ENCODE measurements around the gene THUMPD2.
"Not testable (repeated sequence)": the region's sequence is repeated elsewhere in the genome, so short reads cannot be mapped to it uniquely, and the experiment has no call there.

THUMPD2 gene

DNA sequence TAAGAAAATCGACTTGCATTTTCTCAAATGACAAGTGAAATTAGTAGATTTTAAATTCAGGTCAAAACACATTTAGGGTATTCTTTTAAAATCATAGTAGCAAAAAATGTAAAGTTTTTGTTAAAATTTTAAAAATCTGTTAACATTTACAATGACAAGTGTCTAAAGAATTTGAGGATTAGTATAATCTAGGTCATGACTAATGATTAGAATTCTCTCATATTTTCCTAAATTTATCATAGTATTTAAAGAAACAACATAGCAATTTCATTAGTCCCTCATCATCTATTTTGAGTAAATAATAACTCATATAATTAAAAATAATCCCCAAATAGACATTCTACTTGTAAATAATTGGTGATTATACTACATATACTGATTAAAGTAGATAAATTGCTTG is 23.6 kb downstream of the THUMPD2 start:
- no peak for DNase-seq

DNA sequence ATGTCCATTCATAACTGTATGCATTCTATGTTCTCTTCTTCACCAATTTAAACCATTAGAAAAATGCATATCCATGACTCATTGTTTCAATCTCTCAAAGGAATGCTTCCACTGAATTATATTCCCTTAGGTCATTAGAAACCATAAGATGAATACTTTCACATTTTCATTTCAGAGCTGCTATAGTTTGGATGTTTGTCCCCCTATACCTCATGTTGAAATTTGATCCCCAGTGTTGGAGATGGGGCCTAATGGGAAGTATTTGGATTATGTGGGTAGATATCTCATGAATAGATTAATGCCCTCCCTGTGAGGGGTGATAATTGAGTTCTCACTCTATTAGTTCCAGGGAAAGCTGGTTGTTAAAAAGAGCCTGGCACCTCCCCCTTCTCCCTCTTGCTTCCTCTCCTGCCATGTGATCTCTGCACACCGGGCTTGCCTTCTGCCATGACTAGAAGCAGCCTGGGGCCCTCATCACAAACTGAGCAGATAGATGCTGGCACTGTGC is 35.7 kb downstream of the THUMPD2 start:
- no peak for DNase-seq

DNA sequence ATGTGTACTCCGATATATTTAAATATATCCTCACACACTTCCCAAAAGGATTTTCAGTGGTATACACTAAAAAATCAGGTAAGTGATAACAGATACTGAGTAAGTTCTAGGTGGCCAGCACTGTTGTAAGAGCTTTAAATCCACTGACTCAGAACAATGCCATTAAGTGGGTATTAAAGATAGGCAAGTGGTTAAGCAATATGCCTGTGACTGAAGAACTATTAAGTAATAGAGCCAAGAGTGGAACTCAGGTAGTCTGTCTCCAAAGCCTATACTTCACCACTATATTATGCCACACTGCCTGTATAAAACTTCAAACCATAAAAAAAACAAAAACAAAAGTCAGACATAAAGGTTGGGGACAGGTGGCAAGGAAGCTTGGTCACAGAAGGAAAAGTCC is 37.2 kb downstream of the THUMPD2 start:
- no peak for DNase-seq

DNA sequence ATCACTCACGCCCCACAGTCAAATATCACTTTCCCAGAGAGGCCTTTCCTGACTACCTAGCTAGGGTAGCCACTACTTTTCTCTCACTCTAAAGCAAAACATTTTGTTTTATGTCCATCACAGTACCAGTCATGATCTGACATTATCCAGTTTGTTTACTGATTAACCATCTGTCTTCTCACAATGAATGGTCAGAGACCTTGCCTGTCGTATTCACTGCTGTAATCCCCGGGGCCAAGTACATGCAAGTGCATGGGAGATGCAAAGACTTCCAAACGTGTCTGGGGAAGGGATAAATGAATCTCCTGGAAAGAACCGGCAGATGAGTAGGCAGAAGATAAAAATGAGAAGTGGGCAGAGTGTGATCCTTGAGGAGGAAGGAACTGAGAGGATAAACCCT is 39.7 kb downstream of the THUMPD2 start:
- no peak for DNase-seq

DNA sequence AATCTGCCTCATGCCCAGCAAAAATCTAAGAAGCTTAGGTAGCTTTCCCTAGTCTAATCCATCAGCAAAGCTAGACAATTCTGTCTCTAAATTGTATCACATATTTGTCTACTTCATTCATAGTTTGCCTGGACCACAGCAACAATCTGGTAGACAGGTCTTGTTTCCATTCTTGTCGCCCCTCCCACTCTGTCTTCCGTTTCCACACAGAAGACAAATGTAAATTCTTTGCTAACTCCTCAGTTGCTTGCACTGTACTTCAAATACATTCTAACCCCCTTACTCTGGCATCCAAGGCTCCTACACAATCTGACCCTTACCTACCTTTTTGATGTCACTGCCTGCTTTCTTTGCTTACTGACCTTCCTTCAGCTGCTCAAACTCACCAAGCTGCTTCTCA is 40.1 kb downstream of the THUMPD2 start:
- DNase-seq: no peak

DNA sequence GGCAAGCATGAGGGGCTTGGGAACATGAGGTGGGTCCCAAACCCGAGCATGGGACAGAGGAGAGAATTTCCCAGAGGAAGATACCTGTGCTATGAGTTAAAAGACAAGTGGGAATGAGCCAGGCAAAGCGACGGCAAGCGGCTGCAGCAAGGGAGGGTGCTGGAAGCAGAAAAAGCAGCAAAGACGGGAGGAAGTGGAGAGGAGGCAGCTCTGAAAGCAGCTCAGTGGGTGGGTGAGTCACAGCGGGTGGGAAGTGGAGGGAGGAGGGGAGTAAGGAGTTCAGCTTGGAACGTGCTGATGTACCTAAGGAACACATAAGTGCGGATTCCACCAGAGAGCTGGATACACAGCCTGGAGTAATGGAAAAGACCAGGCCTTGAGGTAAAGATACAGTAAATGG is 41.4 kb downstream of the THUMPD2 start:
- peak; percentile 48 for DNase-seq

DNA sequence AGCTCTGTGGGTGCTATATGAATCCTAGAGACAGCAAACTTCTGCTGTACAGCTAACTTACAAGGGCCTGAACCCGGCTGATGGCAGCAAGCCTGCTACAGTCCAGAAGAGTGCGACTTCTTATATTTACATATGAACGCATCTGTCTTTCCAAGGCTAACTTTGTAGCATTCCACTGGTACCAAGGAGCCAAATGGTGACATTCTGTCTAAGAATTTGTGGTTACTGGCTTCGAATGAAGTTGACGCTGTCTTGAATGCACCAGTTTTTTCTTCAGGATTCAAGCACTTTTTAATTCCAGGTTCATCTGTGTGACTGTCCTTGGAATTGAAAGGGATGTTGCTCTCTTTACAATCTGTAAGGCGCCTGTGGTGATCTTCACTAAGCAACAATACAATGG is 42.4 kb downstream of the THUMPD2 start:
- no peak for DNase-seq

DNA sequence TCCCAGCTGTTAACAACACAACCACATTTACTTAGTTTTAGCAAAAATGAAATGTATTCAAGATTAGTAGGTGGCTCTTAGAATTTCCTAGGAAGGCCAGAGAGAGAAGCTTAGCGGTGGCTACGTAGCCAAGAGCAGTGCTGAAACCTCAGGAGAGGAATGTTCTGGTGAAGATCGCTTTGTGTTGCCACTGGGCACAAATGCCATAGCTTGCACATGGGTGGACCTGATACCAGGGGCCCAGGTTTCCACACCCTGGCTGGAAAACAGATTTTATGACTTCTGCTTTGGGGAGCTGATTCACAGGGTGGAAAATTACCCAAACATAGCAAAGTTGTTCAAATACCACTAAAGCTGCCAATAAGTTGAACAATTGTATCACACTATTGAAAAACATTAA is 43.4 kb downstream of the THUMPD2 start:
- DNase-seq: no peak

DNA sequence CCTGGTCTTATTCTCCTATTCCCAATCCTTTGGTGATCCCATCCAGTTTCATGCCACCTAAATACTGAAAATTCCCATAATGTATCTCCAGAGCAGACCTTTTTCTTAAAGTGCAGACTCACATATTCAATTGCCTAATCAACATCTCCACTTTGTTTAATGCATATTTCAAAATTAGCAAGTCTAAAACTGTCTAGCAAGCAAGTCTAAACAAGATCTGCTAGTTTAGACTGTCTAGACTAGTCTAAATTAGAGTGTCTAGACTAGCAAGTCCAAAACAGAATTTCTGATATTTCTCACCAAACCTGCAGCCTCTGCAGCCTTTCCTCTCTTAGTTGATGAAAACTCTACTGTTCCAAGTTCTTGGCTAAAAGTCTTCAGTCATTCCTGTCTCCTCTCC is 44.6 kb downstream of the THUMPD2 start:
- no peak for DNase-seq

DNA sequence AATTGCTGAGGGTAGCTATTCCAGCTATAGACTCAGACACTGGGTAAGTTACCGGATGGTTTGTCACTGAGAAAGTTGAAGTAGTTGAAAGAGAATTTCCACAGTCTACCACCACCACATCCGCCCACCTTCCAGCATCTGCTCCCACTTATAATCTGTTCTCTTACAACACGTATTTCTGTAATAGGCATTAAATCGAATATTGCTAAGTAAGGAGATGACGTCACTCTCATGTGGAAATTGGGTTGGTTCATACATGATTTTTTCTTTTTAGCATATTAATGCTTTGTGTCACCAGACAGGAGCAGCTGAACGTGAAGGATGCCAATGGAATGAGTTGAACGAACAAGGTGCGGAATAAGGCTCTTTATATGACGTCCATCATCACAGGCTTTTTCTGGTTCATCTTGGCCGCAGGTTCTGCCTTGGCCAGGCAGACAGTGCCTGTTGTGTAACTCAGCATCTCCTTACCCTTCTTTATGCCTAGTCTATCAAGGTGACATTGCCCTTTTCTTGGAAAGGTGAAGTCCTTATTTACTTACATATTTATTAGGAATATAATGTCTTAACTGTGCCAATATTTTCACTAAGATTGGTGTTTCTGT is 45.9 kb downstream of the THUMPD2 start:
- DNase-seq: no peak

DNA sequence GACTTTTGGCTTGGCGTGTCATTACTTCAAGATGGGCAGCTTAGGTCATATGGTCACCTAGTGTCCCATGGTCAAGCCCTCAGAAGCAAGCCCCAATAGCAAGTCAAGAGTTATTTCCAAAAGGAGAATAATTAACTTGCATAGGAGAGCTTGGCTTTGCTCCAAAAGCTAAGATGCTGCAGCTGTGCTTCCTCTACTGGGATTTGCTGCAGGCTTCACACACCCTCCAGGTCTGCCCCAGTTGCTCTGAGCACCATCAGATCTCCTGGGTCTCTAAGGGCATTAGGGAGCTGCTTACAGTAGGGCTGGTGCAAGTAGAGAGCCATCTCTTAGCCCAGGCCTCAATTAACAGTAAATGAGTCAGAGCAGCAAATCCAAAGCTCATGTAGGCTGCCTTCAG is 46.6 kb downstream of the THUMPD2 start:
- no peak for DNase-seq

DNA sequence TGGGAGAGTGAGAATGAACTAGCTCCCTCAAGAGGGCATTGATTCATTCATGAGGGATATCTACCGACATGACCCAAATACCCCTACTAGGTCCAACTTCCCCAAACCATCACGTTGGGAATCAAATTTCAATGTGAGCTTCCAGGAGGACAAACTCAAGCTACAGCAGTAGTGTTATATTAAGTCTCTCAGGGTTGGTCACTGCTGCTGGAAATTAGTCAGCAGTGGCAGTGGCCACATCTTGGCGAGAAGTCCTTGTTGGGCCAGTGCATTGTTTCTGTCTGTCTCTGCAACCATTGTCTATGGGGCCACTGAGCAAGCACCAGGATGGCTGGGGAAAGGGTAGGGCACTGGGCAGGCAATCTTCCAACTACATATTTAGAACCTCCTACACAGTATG is 47.5 kb downstream of the THUMPD2 start:
- DNase-seq: no peak

DNA sequence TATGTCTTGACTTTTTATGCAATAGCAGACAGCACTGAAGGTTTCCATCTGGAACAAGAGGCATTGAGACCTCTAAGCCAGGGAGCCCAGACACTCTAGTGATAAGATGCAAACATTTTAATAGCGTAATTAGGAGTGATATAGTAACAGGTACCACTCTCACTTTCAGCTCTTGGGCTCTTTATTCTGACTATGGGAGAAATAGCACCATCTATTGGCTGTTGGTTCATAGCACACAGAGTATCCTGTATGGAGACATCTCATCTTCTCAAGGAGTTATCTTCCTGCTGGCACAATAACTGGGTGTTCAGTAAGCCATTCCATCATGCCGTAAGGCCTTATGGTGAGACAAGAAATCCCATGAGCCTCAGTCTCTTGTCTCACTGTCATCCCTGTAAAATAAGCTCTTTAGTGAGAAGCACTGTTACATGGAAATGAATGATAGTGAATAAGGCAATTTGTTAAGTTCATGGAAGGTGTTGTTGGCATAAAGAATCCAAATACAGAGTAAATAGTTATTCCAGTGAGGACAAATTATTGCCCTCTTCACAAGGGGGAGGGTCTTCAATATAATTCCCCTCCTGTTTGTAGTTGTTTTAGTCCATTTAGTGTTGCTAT is 48.3 kb downstream of the THUMPD2 start:
- peak; percentile 41 for DNase-seq

DNA sequence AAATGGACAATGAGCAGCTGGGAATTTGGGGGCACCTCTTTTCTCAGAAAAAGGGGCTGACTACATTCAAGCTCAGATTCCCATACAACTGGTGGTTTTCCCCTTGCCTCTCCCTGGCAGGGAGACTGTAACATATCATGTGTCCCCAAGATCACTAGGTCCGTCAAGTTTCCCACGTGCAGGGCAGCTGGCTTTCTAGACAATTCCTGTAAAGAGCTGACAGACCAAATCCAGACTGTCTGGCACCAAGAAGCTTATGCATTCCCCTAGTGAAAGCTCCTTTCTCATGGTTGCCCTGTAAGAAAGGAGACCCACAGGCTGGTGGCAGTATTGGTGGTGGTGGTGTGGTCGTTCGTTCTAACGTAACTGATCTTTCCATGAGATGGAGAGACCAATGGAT is 48.8 kb downstream of the THUMPD2 start:
- no peak for DNase-seq

DNA sequence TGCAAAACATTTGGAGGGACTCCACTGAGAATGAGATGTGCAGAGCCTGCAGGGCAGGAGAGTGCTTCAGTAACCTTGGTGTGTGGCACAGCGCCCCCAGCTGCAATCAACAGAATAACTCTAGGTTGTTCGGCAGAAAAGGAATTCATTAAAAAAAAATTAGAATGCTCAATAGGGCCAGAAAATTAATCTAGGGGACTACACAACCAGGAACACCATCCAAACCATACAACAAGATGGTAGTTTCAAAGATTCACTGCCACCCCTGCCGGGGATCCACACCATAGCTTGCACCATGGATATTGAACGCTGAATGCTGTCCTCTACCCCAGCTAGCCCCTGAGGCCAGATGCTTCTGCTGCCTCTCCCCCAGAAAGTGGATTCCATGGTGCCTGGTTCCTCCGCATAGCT is 50.1 kb downstream of the THUMPD2 start:
- peak; percentile 15 for DNase-seq

DNA sequence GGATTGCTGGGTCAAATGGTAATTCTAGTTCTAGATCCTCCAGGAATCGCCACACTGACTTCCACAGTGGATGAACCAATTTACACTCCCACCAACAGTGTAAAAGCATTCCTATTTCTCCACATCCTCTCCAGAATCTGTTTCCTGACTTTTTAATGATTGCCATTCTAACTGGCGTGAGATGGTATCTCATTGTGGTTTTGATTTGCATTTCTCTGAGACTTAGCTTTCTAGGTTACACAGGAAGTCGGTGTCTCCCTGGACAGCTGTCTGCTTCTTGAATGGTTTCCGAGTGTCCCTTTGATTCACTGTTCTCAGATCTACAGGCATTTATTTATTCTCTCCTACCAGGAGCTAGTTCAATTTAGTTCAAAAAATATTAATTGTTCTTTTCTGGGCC is 51.0 kb downstream of the THUMPD2 start:
- DNase-seq: not testable (repeated sequence)

DNA sequence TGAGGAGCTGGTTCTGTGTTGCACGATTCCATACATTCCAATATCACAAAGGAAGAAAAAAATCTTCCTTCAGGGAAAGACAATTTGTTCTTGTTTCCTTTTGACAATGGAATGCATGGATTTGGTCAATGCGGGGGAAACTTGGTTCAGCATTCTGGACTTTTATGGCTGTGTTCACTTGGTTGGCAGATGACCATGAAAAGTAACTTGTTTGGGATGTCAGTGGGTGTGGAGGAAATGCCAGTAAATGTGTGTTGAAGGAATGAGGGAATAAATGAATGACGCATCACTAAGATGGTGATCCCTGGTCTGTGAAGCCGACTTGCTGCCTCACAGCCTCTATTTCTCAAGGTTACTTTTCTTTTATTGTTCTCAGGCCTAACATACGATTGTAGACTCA is 53.7 kb downstream of the THUMPD2 start:
- DNase-seq: no peak

DNA sequence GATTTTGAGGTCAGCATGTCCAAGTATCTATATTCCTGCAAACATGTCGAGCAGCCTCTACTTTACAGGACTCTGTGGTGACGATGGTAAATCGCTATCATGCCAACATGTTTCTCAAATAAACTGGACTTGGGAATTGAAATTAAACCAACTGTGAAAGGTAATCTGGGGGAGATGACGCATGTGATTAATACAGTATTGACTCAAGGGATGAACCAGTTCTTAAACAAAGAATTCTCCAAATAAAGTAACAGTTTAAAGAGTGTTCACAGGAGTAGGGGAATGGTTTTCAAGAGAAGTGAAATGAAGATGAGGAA is 54.3 kb downstream of the THUMPD2 start:
- no peak for DNase-seq

DNA sequence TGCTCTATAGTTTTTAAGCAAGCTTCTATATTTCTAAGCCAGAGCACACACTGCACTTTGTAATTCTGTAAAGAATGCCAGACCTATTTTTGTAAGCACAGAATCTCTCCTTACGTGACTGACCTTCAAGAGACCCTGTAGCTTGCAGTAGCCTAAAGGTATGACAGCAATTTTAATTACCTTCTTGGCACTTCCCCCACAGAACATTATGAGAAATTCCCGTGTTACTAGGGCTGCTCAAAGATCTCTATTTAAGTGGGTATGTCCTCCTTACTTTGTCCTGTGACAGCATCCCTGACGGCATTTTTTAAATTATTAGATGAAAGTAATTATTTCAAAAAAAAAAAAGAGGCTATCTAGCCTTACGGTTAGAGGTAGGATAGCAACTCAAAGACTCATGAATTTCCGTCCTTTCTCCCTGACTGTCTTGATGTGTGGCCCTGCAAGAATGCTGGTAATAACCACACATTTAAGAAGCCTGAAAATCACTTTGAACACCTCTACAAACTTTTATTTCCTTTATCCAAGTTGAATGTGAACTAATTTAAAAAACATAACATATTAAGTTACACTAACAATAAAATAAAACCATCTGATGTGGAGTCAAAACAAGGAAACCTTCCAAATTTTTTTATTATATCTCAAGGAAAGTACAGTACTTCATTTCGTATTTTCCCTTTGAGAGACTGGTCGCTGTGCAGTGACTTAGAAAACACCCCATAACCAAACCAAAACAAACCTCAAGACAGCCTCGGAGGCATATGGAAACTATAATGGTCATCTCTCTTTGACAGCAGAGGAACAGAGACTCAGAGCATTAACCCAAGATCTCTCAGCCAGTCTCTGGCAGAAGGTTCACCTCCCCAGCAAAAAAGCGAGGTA is 54.9 kb downstream of the THUMPD2 start:
- no peak for DNase-seq

DNA sequence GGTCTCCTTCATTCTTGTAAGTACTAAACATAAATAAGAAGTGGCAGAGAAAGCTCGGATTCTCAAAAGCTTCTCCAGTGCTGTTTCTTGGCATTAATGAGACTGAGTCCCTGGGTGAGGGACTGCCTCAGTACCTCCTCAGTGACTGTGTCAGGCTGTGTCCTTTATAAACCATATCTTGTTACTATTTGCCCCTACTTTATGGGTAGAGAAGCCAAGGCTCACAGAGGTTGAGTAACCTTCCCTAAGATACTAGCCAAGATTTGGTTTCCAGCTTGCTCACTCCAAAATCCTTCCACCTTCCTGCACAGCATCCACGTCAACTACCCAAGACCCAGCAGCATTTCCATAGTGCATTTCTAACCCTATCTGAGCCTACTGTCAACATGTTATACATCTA is 55.6 kb downstream of the THUMPD2 start:
- no peak for DNase-seq

DNA sequence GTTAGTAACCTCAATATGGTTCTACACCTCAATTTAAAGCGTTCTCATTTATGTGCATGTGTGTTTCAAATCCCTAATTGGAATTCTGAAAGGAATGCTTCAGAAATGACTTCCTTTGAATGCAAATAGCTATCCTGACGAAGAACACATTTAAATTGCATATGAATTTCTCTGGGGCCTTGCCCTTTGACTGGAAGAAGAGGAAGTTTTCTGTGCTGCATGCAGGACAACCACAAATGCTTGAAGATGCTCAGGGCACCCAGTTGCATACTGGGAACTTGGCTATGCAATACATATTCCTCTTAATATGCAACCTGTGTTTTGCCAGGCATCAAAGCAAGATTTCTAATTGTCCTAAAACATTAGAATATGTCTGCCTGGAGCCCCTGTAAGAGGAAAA is 58.1 kb downstream of the THUMPD2 start:
- no peak for DNase-seq

DNA sequence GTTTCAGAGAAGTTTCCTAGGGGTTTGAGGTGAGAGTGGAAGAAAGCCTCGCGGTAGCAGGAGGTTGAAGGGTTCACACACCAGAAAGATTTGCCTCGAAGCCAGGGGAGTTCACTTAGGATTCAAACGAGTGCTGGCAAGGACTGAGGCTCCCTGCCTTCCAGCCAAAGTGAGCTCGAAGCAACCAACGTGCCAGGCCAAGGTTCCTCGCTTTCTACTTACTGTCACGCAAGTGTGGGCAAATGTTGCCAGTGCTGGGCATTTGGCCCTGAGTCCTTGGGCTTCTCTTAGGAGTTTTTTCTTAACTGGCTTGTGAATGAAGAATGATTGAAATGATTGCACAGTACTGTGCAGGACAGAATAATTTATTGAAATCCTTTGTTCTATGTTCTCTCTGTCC is 59.7 kb downstream of the THUMPD2 start:
- DNase-seq: no peak

DNA sequence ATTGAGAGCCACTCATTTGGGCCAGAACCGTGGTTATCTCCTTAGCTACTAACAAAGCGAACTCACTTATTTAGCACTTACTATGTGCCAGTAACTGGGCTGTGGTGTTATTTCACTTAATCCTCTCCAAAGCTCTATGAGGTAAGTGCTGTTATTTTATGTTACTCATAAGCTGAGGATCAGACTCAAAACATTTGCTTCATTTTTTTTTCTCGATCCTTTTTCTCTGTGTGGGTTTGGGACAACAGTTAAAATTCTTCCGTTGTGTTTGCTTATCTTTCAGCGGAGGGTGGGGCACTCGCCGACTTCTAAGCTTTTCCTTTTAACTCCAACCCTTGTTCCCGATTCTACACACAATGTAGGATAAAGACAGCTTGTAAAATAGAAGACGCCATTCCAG is 60.6 kb downstream of the THUMPD2 start:
- no peak for DNase-seq

DNA sequence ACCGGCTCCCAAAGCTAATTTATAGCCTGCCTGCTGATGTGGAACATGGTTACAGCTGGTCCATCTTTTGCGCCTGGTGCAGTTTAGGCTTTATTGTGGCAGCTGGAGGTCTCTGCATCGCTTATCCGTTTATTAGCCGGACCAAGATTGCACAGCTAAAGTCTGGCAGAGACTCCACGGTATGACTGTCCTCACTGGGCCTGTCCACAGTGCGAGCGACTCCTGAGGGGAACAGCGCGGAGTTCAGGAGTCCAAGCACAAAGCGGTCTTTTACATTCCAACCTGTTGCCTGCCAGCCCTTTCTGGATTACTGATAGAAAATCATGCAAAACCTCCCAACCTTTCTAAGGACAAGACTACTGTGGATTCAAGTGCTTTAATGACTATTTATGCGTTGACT is 62.0 kb downstream of the THUMPD2 start:
- DNase-seq: no peak

All from MV-4-11 (cell line).